Fibroblast of the conjunctiva (primary cell): Measurements from ENCODE around the gene RASSF1.

ENCODE experiments used
- DNase-seq: peaks from one replicate; pipeline ENCODE4 v3.0.0-alpha.2; 2010; ENCODE audit warnings: low read depth

RASSF1 gene

DNA sequence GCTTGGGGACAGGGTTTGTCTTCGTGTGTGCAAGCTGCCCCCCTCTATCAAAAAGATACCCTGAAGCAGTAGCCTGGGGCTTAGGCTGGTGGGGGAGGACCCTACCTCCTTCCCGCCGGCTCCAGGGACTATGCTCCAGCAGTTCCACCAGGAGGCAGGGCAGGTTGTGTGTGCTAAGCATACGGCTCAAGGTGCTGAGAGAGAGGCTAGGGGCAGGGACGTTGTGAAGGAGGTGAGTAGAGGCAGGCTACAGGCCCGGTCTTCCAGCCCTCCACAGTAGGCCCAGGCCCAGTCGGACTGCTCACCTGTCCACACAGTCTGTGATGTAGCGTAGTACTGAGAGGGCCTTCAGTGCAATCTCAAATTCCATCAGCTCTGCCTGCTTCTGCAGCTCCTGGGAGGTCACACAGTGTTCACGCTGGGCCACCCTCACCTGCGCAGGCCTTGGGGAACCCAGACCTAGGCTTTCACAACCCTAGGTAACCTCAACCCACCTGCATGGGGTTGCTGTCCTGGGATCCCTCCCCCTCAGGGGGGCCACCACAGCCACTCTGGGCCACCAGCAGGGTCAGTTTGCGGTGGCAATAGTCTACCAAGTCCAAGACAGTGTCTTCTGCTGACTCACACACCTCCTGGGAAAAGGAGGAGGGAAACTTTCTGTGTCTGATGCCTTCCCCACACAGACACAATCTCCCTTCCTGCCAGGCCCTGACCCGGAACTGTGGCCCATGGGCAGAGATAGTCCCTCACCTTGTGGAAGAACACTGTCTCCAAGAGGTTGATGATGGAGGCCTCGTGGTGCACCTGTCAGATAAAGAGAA is 2.4 kb upstream of the RASSF1 start:
- no peak for DNase-seq

DNA sequence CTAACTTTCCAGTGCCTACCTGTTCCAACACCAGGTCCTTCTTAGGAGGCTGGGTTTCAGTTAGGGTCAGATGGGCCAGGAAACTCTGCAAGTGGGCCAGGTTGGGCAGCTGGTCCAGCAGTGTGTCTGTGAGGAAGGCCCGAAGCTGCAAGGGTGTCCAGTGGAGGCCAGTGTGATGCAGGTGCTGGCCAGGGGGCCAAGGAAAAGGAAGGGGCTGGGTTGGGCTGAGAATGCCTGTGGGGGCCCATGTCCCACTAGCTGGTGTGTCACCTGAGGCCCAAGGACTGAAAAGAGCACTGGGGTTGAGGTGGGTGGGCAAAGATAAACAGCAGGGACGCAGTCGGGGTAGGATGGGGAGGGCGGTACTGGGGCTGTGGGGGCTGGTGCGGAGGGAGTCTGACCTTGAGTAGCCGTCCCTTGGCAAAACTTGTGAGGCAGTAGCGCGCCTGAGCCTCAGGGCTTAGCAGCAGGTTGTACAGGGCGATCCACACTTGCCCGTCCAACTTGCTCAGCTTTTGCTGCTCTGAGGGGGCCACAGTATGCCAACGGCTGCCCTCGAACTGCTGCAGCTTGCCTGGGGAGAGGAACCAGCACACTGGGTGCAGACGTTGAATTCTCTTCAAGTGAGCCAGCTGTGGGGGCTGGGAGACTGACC is 1.5 kb upstream of the RASSF1 start:
- no peak for DNase-seq

- no peak for DNase-seq
These were observed 901 bp upstream of the RASSF1 start for GRCh38 chr3:50341537-50341936.

DNA sequence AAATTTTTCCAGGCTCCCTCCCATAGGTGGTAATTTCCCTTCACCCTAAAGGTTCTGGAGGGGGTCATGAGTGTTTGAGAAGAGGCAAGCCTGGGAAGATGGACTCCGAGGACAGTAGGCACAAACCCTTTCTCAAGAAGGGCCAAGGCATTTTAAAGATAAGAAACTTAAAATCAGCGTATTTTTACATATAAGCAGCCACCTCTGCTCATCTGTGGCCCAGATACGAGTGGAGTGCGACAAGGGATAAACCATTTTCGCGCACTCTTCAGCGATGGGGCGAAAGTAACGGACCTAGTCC is 539 bp downstream of the RASSF1 start:
- DNase-seq: no peak

GRCh38 chr3:50339485-50340146 is 1.0 kb downstream of the RASSF1 start:
- DNase-seq: no peak

- no peak for DNase-seq
These were observed 1.7 kb downstream of the RASSF1 start for GRCh38 chr3:50338965-50339364.

- peak; percentile 99 for DNase-seq
These were observed 3.3 kb downstream of the RASSF1 start for GRCh38 chr3:50337175-50337861.

DNA sequence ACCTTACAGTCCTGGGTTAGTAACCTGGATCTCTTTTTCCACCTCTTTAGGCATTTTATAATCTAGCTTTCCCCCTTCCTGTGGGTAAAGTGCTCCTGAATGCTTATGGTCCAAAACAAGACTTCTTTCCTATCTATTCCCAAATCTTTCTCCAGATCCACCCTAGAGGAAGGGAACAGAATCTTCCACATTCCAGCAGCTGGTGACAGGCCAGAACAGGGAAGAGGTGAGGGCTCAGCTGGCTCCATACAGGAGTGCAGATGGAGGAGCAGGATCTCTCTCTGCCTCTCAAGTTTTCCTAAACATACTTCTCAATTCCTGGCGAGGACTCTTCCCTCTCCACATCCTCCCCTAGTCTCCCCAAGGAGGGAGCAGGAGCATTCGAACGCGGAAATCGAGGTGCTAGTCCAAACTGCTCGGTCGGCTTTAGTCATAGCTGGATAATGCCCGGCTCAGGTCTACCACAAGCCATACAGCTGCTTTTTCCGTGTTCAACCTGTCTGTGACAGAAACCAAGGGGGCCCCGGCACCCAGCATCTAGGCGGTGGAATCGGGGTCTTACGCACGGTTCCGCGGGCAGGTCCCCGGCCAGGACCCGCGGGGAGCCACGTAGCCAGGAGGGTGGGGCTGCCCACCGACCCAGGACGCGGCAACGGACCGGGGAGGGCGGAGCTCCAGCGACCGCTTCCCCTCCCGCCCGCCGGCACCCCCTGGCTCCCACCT is 4.0 kb downstream of the RASSF1 start:
- no peak for DNase-seq

- DNase-seq: no peak
These were observed 6.1 kb downstream of the RASSF1 start for GRCh38 chr3:50334339-50335075.

- DNase-seq: no peak
These were observed 6.8 kb downstream of the RASSF1 start for GRCh38 chr3:50333744-50334328.

GRCh38 chr3:50331364-50331907 is 9.2 kb downstream of the RASSF1 start:
- DNase-seq: no peak

DNA sequence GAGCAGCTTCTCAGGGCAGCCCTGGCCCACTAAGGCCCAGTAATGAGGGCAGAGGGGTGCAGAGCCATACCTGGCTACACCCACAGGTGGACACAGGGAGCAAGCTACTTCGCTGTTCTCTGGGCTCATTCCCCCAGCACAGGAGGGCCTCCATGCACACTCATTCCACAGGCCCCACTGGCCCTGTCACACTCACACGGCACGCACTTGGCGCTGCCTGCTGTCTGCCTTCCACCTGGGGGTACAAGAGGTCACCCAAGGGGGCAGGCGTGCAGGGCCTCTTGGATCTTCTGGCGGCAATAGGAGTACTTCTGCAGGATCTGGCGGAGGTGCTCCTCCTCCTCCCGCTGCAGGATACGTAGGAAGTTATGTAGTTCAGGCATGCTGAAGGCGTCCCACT is 10.3 kb downstream of the RASSF1 start:
- no peak for DNase-seq

DNA sequence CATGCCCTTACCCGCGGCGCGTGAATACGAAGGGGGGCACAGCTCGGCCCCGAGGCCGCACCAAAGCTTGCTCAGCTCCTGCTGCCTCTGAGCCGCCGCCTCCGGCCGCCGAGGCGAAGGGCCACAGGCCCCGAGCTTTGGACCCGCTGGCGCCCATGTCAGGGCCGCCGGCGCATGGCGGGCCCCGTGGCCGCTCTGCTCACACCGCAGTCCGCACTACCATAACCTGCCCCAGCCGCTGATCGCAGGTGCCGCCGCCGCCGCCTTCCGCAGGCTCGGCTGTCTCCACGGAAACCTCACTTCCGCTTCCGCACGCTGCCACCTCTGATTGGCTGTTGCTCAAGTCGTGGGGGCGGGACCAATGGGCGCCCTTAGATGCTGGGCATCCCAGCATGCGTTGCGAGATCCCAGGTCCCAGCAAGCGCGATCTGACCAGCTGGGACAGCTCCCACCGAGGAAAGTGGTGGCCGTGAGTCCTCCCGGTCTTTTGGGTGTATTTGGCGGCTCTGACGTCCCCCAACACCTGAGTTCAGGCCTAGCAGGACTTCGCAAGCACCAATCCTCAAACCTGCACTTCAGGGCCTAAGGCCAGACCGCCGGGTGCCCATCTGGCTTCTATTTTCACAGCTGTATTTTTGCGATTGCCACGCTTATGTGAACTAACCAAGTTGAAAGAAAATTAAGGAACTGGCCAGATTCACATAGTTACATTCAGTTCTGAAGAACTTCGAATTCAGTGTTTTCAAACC is 12.5 kb downstream of the RASSF1 start, which contains the start of gene TUSC2:
TUSC2 (minus strand) TSS at position 281 of the 749 bp plus-strand sequence; CDS start at position 157, 124 bp downstream.
- peak; percentile 93 for DNase-seq

DNA sequence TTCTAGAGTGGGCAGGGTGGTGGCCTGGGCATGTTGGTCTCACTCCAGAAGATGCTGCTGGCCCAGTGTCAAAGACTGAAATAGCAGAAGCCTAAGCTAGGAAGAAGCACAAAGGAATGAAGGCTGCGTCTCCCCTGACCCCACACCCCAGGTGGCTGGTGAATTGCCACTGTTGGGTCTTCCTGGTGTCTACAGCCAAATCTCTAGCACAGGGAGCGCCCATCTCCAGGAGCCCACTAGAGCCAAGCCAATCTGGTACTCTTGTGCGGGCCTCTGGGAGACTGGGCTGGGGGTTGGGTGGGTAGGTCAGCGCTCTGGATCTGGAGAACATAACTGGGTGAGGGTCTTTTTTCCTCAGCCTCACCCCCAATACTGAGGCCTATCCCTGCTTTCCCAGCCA is 13.5 kb downstream of the RASSF1 start:
- DNase-seq: no peak

- DNase-seq: no peak
These were observed 14.5 kb downstream of the RASSF1 start for GRCh38 chr3:50326182-50326541.

DNA sequence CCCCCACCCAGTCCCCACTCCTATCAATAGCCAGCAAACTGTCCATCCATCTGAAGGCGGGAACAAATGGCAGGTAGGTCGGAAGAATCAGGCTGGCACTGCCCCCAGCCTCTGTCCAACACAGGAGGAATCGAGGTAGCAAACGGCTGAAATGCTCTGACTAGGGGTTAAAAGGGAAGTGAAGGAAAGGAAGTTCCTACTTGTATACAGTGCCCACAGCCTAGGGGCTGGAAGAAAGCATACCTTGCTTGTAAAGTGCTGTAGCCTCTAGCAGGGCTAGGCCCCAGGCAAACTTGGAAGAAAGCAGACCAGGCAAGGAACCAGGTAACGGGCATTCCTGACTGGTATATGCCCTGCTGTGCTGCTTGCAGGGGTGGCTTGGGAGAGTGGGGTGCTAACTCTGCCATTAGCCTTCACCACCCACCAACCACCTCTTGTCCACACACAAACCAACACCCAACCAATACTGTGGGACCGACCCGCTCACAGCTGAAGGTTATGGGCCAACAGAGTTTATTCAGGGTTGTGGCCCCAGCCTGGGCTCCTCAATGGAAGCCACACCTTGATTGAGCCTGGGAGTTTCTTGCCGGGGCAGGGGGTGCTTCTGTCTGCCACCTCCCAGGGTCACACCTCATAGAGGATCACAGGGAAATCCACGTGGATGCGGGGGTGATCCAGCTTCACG is 15.0 kb downstream of the RASSF1 start:
- DNase-seq: no peak

DNA sequence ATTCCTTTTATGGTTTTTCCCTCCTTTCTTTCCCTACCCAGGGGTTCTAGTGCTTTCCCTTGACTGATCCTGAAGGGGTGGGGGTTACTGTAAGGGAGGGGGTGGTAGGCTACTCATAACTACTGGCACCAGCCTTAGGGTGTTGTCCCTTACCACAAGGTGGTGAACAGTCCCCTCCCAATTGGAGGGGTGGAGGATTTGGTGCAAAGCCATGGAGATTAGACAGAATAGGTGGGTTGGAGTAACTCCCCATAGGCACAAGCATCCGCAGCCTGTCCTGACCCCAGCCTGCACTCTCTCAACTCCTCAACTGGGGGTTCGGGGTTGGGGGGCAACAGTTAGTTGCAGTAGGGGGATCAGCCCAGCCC is 15.5 kb downstream of the RASSF1 start:
- DNase-seq: no peak

DNA sequence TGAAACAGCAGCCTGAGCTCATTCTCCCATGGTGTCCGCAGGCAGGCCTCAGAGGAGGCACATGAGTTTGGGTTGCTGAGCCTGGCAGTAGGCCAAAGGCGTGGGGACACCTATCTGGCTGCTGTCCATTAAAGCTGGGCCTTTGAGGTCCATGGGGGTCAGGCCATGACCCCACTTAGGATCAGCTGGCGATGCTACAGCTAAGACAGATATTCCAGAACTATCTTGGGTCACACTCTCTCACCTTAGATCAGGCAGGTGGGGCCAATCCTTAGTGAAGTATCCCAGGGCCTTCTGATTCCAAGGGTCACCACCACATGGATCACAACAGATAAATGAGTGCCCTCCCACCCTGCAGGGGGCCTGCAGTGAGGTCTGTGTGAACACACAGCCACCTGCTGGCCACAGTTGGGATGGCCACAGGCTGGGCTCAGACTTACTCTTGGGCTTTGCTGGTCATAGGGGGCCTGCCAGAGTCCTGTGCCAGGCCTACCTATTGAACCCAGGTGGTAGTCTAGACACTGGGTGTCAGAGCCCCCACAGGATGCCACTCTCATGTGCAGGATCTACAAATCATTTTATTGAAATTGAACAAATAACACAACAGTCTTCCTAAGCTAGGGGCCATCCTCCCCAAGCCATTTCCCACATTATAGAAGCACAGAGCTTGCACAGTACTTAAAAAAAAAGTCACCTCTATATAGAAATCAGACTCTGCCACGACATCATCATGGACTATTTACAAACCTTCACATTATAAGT is 16.1 kb downstream of the RASSF1 start:
- DNase-seq: peak; percentile 49
